ENCODE data around the gene DLGAP4. TPM values are rescaled to one million over a fixed set of nuclear protein-coding genes. Genes with fewer than 3 reads are reported as not detected.

The DLGAP4 gene
- total and polyA plus RNA-seq, 9 of the 15 experiments (the other 6 are each of a cell fraction or from before 2014, with no cell fraction given): 0.31 to 34.1 (median 4.5) TPM

DNA sequence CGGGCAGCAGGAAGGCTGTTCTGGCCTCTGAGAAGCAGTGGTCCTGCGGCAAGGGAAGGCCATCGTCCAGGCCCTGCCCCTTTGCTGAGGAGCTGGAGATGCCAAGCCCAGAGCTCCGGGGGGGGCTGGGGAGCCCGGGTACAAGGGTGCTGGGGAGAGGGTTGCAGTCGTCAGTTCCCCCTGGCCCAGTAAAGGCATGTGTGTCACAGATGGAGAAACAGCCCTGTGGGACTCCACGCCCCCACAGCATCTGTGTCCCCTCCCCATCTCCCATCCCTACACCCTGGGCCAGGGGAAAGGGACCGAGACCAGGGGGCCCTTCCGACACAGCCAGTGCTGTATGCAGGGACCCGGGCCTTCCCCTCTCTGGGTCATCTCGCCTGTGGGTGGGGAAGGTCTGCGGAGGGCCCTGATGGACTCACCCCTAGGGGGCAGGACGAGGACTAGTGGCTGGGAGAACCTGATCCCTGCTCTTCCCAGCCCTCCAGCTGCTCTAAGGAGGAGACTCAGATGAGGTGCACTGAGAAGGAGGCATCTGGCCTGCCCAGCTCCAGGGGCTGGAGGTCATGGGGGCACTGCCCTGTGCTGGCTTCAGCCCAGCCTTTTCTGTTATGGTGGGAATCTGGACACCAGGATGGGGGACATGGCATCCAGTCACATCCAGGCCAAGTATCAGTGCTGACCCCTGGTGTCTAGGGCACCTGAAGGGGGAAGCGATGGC, 235.8 kb downstream of the DLGAP4 start (continued):
- TF ChIP-seq, protein P1, sequence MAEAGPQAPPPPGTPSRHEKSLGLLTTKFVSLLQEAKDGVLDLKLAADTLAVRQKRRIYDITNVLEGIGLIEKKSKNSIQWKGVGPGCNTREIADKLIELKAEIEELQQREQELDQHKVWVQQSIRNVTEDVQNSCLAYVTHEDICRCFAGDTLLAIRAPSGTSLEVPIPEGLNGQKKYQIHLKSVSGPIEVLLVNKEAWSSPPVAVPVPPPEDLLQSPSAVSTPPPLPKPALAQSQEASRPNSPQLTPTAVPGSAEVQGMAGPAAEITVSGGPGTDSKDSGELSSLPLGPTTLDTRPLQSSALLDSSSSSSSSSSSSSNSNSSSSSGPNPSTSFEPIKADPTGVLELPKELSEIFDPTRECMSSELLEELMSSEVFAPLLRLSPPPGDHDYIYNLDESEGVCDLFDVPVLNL (CRISPR knock-in tag; IDR thresholded peaks at IDR 0.05; ENCODE audit: low read depth): no peak
- TF ChIP-seq, protein P2, sequence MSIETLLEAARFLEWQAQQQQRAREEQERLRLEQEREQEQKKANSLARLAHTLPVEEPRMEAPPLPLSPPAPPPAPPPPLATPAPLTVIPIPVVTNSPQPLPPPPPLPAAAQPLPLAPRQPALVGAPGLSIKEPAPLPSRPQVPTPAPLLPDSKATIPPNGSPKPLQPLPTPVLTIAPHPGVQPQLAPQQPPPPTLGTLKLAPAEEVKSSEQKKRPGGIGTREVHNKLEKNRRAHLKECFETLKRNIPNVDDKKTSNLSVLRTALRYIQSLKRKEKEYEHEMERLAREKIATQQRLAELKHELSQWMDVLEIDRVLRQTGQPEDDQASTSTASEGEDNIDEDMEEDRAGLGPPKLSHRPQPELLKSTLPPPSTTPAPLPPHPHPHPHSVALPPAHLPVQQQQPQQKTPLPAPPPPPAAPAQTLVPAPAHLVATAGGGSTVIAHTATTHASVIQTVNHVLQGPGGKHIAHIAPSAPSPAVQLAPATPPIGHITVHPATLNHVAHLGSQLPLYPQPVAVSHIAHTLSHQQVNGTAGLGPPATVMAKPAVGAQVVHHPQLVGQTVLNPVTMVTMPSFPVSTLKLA (conservative IDR thresholded peaks at IDR 0.05): no peak
- TF ChIP-seq, protein P3, sequence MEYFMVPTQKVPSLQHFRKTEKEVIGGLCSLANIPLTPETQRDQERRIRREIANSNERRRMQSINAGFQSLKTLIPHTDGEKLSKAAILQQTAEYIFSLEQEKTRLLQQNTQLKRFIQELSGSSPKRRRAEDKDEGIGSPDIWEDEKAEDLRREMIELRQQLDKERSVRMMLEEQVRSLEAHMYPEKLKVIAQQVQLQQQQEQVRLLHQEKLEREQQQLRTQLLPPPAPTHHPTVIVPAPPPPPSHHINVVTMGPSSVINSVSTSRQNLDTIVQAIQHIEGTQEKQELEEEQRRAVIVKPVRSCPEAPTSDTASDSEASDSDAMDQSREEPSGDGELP (CRISPR knock-in tag; IDR thresholded peaks at IDR 0.05; ENCODE audit: borderline replicate concordance): peak; percentile 37; the same call in 1 of the 2 replicates
- TF ChIP-seq NFYB (IDR thresholded peaks at IDR 0.05; ENCODE audit: extremely low read depth, insufficient read length) (no peak), ZNF253 (CRISPR knock-in tag; conservative IDR thresholded peaks at IDR 0.05) (no peak), CBX1 (IDR thresholded peaks at IDR 0.05; ENCODE audit: low read depth) (no peak), ZZZ3 (IDR thresholded peaks at IDR 0.05) (no peak), ATF7 (IDR thresholded peaks at IDR 0.05) (no peak), NONO (IDR thresholded peaks at IDR 0.05; ENCODE audit: low read depth in 2 of 2, low read length in 1 of 2) (no peak), ZNF551 (CRISPR knock-in tag; IDR thresholded peaks at IDR 0.05) (no peak), KLF16 (IDR thresholded peaks at IDR 0.05) (no peak), IFI16 (CRISPR knock-in tag; IDR thresholded peaks at IDR 0.05) (no peak), SAP30 (IDR thresholded peaks at IDR 0.05; ENCODE audit: borderline replicate concordance, insufficient read depth, low read depth, low read length, poor library complexity, severe bottlenecking) (no peak), FIP1L1 (IDR thresholded peaks at IDR 0.05; ENCODE audit: low read depth, low read length, poor library complexity, severe bottlenecking) (no peak), ZNF23 (CRISPR knock-in tag; IDR thresholded peaks at IDR 0.05) (no peak), ZBTB17 (CRISPR knock-in tag; IDR thresholded peaks at IDR 0.05) (no peak), ZNF431 (CRISPR knock-in tag; IDR thresholded peaks at IDR 0.05) (no peak)
- TF ChIP-seq, protein P4, sequence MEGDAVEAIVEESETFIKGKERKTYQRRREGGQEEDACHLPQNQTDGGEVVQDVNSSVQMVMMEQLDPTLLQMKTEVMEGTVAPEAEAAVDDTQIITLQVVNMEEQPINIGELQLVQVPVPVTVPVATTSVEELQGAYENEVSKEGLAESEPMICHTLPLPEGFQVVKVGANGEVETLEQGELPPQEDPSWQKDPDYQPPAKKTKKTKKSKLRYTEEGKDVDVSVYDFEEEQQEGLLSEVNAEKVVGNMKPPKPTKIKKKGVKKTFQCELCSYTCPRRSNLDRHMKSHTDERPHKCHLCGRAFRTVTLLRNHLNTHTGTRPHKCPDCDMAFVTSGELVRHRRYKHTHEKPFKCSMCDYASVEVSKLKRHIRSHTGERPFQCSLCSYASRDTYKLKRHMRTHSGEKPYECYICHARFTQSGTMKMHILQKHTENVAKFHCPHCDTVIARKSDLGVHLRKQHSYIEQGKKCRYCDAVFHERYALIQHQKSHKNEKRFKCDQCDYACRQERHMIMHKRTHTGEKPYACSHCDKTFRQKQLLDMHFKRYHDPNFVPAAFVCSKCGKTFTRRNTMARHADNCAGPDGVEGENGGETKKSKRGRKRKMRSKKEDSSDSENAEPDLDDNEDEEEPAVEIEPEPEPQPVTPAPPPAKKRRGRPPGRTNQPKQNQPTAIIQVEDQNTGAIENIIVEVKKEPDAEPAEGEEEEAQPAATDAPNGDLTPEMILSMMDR (IDR thresholded peaks at IDR 0.05 in 2 of 3, conservative IDR thresholded peaks at IDR 0.05 in 1 of 3; ENCODE audit: insufficient read depth in 2 of 3, low read depth in 1 of 3, low read length in 3 of 3): peak; percentile 60 to 77 (median 63)
- TF ChIP-seq, protein P5, sequence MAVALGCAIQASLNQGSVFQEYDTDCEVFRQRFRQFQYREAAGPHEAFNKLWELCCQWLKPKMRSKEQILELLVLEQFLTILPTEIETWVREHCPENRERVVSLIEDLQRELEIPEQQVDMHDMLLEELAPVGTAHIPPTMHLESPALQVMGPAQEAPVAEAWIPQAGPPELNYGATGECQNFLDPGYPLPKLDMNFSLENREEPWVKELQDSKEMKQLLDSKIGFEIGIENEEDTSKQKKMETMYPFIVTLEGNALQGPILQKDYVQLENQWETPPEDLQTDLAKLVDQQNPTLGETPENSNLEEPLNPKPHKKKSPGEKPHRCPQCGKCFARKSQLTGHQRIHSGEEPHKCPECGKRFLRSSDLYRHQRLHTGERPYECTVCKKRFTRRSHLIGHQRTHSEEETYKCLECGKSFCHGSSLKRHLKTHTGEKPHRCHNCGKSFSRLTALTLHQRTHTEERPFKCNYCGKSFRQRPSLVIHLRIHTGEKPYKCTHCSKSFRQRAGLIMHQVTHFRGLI (CRISPR knock-in tag; IDR thresholded peaks at IDR 0.05): no peak

All from K562 (cell line).